Heart left ventricle (tissue), 13 donors: ENCODE data around the gene CLCF1.

Experiments
- POLR2A ChIP-seq, 2 donors: fragments of 450-650 bp; IDR thresholded peaks; one replicate each; pipeline ENCODE4 v1.6.1; 2017; ENCODE audit warnings: antibody characterized with exemption in 2 of 2, mild to moderate bottlenecking in 2 of 2, moderate library complexity in 2 of 2
- TF ChIP-seq, protein P1 (sequence below), 12 donors: fragments of 200-600 bp; sonication (generic) in 4 of 12; IDR thresholded peaks; one replicate each; pipeline versions ENCODE4 v1.5.0 to v1.8.0; 2018 to 2022; ENCODE audit warnings: antibody characterized with exemption in 12 of 12, mild to moderate bottlenecking in 5 of 12
- donor health status: ischemic (EF 13 %, LVEDD 7.1; RV severe dilation, severe dysfunction).
- donor health status: DM: no; HTN: yes; CAD: no.
- donor health status: DM: no; HTN: no; CAD: no.
- donor health status: ischemic (EF 25% LVEDD 6.9; RV normal size, moderate dysfunction).
- donor health status: ischemic (EF 25% LVEDD 5.7; RV mildly dilated, moderate dysfunction).
- donor health status: ischemic (EF 35%, LVEDD 5.7; RV mildly dilated, moderate dysfunction).
- donor health status: nonischemic (EF 11% LVEDD 7.7; RV severe dilation, severe dysfunction).
- donor health status: DM: yes; HTN: yes; CAD: no.
- donor health status: PGD.
- donor health status: ischemic (EF 29% LVEDD 5.4; RV normal size, mild dysfunction).
- donor health status: nonischemic (EF 23%, LVEDD 6.1; RV moderate dilation, normal function).

DNA sequence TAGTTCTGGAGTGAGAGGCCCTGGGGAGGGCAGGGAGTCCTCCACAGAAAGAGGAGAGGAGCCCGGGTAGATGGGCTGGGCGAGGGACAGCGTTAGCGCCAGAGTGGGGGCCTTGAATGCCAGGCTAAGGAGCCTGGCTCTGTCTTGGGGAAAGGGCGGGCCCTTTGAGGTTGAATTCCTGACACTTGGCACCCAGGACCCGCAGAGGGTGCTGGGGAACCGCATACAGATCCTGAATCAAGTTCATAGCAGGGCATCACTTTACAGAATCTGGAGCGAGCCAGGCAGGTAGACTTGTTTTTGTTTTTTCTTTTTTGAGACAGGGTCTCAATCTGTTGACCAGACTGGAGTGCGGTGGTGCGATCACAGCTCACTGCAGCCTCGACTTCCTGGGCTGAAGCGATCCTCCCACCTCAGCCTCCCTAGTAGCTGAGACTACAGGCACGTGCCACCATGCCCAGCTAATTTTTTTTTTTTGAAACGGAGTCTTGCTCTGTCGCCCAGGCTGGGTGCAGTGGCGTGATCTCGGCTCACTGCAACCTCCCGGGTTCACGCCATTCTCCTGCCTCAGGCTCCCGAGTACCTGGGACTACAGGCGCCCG is 48.1 kb upstream of the CLCF1 start:
- TF ChIP-seq, protein P1, sequence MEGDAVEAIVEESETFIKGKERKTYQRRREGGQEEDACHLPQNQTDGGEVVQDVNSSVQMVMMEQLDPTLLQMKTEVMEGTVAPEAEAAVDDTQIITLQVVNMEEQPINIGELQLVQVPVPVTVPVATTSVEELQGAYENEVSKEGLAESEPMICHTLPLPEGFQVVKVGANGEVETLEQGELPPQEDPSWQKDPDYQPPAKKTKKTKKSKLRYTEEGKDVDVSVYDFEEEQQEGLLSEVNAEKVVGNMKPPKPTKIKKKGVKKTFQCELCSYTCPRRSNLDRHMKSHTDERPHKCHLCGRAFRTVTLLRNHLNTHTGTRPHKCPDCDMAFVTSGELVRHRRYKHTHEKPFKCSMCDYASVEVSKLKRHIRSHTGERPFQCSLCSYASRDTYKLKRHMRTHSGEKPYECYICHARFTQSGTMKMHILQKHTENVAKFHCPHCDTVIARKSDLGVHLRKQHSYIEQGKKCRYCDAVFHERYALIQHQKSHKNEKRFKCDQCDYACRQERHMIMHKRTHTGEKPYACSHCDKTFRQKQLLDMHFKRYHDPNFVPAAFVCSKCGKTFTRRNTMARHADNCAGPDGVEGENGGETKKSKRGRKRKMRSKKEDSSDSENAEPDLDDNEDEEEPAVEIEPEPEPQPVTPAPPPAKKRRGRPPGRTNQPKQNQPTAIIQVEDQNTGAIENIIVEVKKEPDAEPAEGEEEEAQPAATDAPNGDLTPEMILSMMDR (IDR thresholded peaks at IDR 0.05): no peak
- no peak for TF ChIP-seq POLR2A (IDR thresholded peaks at IDR 0.05)
